HPDE6-E6E7 (cell line): ENCODE measurements around the gene CLDN7.

ENCODE experiments used
- DNase-seq: peaks from one replicate; pipeline ENCODE4 v3.0.0; 2011; ENCODE audit warnings: missing footprints; ENCODE audit errors: extremely low spot score

The CLDN7 gene

GRCh38 chr17:7289256-7290032 lies 27.2 kb upstream of the CLDN7 start:
- no peak for DNase-seq

- DNase-seq: no peak
Observed at GRCh38 chr17:7285679-7286078, 23.4 kb upstream of the CLDN7 start.

- no peak for DNase-seq
Observed at GRCh38 chr17:7284911-7285310, 22.6 kb upstream of the CLDN7 start.

DNA sequence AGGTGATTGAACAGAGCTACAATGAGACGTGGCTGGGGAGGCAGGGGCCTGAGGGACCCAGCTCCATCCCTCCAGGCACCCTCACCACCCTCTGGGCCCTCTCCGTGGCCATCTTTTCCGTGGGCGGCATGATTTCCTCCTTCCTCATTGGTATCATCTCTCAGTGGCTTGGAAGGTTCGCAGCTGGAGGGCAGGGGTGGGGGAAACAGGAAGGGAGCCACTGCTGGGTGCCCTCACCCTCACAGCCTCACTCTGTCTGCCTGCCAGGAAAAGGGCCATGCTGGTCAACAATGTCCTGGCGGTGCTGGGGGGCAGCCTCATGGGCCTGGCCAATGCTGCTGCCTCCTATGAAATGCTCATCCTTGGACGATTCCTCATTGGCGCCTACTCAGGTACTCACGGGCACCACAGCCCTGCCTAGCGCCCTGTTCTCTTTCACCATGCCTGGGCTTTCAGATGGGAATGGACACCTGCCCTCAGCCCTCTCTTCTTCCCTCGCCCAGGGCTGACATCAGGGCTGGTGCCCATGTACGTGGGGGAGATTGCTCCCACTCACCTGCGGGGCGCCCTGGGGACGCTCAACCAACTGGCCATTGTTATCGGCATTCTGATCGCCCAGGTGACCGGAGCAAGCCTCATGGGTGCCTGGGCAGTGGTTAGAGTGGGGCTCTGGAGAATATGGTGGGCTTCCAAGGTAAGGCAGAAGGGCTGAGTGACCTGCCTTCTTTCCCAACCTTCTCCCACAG lies 21.4 kb upstream of the CLDN7 start:
- no peak for DNase-seq

DNA sequence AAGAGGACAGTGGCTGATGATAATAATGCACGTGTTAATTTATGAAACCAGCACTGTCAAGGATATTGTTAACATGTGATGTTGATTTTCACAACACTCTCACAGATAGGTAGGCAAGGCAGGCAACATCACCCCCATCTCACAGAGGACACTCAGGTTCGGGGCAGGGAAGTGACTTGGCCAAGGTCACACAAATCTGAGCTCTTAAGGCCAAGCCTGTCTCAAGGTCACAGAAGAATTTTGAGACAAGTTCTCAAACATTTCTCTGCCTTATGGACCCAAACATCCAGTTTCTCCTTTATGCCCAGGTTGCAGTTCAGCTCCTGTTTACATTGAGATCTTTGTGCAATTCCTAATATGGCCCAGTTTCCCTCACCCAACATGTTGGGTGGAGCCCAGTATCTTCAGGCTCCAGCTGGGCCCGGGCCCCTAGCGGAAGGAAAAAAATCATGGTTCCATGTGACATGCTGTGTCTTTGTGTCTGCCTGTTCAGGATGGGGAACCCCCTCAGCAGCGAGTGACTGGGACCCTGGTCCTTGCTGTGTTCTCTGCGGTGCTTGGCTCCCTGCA lies 20.6 kb upstream of the CLDN7 start:
- DNase-seq: no peak

DNA sequence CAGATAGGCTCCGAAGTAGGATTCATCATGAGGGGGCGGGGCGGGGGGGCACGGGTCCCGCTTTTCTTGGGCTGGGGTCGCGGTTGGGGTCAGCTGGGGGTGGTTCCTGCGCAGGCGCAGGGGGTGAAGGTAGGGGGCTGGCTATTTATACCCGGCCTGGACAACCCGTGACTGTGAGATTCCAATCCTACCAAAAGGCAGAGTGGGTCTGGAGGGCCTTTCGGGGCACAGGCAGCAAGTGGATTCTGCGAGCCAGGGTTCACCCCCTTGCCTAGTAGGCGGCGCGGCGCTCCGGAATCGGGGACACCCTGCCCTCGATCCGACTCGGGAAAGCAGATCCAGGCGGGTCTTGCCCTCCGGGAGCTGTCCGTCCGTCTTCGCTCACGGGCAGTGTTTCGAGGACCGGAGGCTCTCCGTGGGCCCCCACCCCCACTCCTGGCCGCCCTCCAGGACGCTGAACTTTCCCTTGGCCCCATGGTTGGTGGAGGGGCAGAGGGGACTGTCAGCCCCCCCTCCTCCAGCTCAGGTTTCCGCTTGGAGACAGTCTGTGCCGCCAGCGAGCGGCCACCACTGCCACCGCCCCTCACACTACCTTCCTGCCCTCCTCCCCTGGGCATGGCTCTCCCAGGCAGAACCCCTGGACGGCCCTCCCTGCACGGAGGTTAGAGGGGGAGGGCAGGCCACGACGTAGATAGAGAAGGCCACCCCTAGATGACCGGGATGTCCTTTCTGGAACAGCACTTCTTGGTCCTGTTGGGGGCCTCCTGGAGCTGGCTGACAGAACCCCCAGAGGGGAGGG lies 19.9 kb upstream of the CLDN7 start:
- no peak for DNase-seq

DNA sequence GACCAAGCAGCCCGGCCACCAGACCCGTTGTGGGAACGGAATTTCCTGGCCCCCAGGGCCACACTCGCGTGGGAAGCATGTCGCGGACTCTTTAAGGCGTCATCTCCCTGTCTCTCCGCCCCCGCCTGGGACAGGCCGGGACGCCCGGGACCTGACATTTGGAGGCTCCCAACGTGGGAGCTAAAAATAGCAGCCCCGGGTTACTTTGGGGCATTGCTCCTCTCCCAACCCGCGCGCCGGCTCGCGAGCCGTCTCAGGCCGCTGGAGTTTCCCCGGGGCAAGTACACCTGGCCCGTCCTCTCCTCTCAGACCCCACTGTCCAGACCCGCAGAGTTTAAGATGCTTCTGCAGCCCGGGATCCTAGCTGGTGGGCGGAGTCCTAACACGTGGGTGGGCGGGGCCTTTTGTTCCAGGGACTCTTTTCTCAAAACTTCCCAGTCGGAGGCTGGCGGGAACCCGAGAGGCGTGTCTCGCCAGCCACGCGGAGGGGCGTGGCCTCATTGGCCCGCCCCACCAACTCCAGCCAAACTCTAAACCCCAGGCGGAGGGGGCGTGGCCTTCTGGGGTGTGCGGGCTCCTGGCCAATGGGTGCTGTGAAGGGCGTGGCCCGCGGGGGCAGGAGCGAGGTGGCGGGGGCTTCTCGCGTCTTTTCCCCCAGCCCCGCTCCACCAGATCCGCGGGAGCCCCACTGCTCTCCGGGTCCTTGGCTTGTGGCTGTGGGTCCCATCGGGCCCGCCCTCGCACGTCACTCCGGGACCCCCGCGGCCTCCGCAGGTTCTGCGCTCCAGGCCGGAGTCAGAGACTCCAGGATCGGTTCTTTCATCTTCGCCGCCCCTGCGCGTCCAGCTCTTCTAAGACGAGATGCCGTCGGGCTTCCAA lies 19.0 kb upstream of the CLDN7 start, which contains the start of gene SLC2A4:
Gene SLC2A4, plus strand, starts transcription at position 645 of the 879 bp plus-strand sequence. Its CDS starts 217 bp downstream, at position 862.
- peak; percentile 93 for DNase-seq

DNA sequence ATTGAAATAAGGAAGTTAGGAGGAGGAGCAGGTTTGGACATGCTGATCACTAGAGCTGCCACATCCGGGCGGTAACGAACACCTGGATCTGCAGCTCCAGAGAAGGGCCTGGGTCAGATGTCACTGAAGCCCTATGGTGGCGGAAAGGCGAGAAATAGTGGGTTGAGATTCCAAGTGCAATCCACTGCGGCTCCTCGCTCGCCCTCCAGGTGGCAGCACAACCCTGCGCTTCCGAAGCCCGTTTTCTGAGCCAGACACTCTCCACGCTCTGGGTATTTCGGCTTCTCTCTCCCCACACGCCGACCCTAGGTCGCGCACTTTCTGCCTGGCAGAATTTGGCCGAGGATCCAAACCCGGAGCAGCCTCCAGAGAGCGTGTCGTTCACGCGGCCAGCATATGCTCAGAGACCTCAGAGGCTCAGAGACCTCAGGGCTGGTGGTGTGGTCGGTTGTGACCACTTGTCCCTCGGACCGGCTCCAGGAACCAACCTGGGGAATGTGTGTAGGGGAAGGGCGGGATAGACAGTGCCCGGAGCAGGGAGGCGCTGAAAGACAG lies 18.3 kb upstream of the CLDN7 start:
- peak; percentile 84 for DNase-seq

- no peak for DNase-seq
Observed at GRCh38 chr17:7279448-7279847, 17.2 kb upstream of the CLDN7 start.

DNA sequence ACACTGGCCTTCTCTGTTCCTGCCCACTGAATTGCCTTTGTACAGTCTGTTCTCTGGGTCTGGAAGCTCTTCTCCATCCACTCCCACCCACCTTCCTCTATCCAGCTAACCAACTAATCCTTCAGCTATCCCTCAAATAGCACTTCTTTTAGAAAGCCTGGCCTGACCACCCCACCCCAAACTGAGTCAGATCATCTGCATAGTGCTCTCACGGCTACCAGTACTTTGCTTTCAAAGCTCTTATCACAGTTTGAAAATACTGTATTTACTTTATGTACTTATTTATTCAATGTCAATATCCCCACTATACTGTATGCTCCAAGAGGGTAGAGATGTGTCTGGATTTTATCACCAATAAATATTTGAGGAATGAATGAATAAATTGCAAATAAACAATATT lies 4.5 kb upstream of the CLDN7 start:
- DNase-seq: no peak

DNA sequence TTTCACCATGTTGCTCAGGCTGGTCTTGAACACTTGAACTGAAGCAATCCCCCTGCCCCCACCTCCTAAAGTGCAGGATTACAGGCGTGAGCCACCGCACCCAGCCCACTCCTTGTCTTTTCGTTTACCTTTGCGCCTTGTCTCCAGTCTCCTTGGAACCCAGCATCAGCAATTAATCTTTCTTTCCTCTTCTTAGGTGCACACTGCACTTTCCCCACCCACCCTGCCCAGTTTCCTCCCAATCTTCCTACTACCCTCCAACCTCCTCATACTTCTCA lies 1.5 kb upstream of the CLDN7 start:
- DNase-seq: no peak

- peak; percentile 79 for DNase-seq
Observed at GRCh38 chr17:7262935-7263800, 890 bp upstream of the CLDN7 start.

DNA sequence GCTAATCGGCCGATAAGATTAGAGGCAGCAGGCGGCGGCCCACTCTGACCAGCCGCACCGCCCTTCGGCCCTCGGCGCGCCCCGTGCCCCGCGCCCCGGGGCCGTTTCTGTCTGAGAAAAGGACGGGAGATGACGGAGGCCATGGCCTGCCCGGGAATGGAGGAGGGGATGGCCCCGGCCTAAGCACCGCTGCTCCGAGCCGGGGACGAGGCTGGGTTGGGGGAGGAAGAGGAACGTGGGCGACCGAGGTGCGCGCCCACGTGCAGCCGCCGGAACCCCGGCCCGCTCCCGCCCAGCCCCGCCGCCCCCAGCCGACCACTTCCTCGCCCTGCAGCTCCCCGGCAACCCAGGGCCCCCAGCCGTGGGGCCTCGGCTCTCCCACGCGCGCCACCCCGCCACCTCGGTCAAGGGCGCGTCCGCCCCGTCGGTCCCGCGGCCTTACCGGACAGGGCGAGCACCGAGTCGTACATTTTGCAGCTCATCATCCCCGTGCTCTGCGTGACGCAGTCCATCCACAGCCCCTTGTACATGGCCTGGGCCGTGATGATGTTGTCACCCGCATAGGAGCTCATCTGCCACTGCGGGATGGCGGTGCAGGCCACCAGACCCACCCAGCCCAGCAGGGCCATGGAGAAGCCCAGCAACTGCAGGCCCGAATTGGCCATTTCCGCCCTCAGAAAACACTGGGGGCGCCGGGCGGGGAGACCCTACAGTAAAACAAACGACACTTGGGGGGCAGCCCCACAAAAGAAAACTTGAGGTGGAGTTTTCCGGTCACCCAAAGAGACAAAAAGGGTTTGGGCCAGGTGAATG lies 693 bp downstream of the CLDN7 start:
- no peak for DNase-seq

GRCh38 chr17:7260651-7261378 lies 1.5 kb downstream of the CLDN7 start:
- no peak for DNase-seq

GRCh38 chr17:7260151-7260550 lies 2.1 kb downstream of the CLDN7 start:
- no peak for DNase-seq

- no peak for DNase-seq
Observed at GRCh38 chr17:7259555-7259889, 2.8 kb downstream of the CLDN7 start.

DNA sequence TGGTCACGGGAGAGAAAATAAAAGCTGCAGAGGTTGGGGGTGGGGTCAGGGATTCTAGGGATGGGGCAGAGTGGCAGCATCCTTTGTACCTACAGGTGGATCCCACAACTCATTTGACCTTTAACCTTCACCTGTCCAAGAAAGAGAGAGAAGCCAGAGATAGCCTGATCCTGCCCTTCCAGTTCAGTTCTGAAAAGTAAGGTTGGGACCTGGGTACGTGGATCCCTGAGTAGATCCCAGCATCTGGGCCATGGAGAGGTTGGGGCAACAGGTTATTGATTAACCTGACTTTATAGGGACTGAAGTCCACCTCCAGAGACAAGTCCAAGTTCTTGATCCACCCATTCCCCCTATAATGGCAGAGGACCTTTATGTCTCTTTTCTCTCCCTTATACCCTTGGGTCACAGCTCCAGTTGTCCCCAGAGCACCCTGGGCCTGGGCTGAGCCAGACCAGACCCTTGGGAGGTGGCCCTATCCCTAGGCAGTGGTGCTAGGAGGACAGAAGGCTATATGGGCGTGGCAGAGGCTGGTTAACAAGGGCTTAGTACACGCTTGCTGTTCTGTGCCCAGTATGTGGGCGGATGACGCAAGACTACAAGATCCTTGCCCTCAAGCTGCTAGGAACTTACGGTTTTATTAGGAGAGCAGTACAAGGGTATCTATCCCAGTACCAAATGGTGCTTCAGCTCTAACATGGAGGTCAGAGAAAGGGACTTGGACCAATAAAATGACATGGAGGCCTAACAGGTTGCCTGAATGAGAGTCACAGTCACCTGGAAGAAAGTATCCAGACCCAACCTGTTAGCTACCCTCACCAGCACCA lies 3.3 kb downstream of the CLDN7 start:
- DNase-seq: no peak
